ENCODE results near the gene NR2F2.

GRCh38 chr15:96354731-96355567 is 24.4 kb downstream of the NR2F2 start:
- TF ChIP-seq CTCF (IDR thresholded peaks at IDR 0.05) (no peak), POLR2A (IDR thresholded peaks at IDR 0.05) (no peak)

All from lower leg skin (tissue), 3 donors.